ENCODE results near the gene HEPN1.
A peak's percentile ranks its signal among the peaks of the same experiment; 100 is the strongest.

The HEPN1 gene

DNA sequence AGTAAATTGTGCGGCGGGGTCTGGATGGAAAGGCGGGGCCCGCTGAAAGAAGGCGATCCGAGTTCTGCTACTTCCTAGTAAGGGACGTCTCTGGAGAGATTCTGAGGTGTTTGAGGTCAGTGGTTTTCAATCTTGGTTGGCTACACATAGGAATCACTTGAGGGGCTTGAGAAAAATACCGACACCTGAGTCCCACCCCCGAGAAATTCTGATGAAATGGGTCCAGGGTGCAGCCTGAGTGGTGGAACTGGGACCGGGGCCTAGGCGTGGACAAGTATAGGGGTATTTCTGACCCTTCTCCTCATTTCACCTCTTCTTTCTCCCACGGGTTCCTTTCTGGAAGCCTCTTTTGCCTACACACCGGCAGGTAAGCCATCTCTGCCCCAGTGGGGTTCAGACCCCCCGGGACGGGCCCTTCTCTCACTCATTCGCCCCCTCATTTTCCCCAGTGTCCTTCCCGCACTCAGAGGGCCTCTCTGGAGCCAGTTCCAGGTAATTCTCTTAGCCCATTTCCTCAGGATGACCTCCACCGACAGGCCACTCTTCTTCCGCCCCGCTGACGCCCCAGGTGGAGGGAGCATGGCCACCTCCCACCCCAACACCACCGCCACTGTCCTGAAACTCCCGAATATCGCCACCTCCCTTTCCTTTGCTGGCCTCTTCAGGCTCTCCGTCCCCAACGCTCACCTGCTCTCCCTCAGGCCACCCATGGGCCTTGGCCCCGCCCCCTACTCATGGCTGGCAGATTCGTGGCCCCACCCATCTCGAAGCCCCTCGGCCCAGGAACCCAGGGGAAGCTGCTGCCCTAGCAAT lies 42.0 kb upstream of the HEPN1 start:
- Histone ChIP-seq H3K27me3 (ENCODE audit: control insufficient read depth, insufficient read depth, low read length) (peaks cover 51% of the 10 kb centered on the region), H3K4me3 (ENCODE audit: low read depth, low read length) (peak overlapping the region; percentile 82), H3K27ac (ENCODE audit: low read depth, low read length) (no peak overlapping the region), H3K9ac (ENCODE audit: low read length) (no peak overlapping the region), H3K4me1 (ENCODE audit: control insufficient read depth, insufficient read depth, low read length) (peaks cover 10% of the 10 kb centered on the region), H3K36me3 (ENCODE audit: control insufficient read depth, insufficient read depth, low read length) (no peaks in the 10 kb centered on the region), H3K9me3 (ENCODE audit: control insufficient read depth, insufficient read depth, low read depth, low read length) (no peaks in the 10 kb centered on the region)

DNA sequence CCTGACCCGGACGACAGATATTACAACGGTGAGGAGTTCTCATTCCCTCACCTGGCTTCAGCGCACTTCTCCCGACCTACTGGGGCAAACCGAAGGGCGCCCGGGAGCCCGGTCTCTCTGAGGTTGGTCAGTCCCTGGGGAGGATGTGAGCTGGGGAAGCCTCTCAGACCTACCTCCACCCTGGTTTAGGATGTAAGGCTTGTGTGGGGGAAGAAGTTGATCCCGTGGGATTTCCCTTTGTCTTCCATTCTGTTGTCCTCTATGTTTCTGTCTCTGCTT lies 41.5 kb upstream of the HEPN1 start:
- Histone ChIP-seq H3K4me1 (ENCODE audit: control insufficient read depth, insufficient read depth, low read length) (peaks cover 10% of the 10 kb centered on the region), H3K27me3 (ENCODE audit: control insufficient read depth, insufficient read depth, low read length) (peaks cover 45% of the 10 kb centered on the region), H3K9ac (ENCODE audit: low read length) (no peak overlapping the region), H3K36me3 (ENCODE audit: control insufficient read depth, insufficient read depth, low read length) (no peaks in the 10 kb centered on the region), H3K4me3 (ENCODE audit: low read depth, low read length) (peak overlapping the region; percentile 82), H3K9me3 (ENCODE audit: control insufficient read depth, insufficient read depth, low read depth, low read length) (no peaks in the 10 kb centered on the region), H3K27ac (ENCODE audit: low read depth, low read length) (no peak overlapping the region)

DNA sequence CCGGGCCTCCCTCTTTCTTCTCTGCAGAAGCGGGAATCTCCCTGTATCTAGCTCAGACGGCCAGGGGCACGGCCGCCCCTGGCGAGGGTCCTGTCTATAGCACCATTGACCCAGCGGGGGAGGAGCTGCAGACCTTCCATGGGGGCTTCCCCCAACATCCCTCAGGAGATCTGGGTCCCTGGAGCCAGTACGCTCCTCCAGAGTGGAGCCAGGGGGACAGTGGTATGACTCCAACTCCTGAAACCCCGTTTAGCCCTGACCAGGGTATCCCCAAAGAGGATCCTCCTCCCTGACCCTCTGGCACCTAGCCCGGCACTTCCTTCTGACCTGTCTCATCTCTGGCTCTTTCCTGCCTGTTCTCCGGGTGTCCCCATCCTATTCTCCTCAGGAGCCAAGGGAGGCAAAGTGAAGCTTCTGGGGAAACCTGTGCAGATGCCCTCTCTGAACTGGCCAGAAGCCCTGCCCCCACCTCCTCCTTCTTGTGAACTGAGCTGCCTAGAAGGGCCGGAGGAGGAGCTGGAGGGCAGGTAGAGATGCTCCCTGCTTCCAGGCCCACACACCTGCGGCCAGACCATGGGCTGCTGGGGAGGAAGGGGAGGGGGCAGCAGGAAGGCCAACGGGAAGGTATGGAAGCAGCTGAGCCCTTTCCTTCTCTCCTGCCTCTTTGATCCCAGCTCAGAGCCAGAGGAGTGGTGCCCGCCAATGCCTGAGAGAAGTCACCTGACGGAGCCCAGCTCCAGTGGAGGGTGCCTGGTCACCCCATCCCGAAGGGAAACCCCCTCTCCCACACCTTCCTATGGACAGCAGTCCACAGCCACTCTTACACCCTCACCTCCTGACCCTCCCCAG lies 40.9 kb upstream of the HEPN1 start:
- no peak overlapping the region; the same call in 1 of the 2 replicates for H3K4me3 ChIP-seq (ENCODE audit: low read depth, low read length)
- H3K27ac ChIP-seq (ENCODE audit: low read depth, low read length), result no peak overlapping the region
- H3K36me3 ChIP-seq (ENCODE audit: control insufficient read depth, insufficient read depth, low read length), result no peaks in the 10 kb centered on the region
- H3K4me1 ChIP-seq (ENCODE audit: control insufficient read depth, insufficient read depth, low read length), result peaks cover 10% of the 10 kb centered on the region
- no peaks in the 10 kb centered on the region for H3K9me3 ChIP-seq (ENCODE audit: control insufficient read depth, insufficient read depth, low read depth, low read length)
- H3K9ac ChIP-seq (ENCODE audit: low read length), result no peak overlapping the region
- peaks cover 40% of the 10 kb centered on the region for H3K27me3 ChIP-seq (ENCODE audit: control insufficient read depth, insufficient read depth, low read length)

DNA sequence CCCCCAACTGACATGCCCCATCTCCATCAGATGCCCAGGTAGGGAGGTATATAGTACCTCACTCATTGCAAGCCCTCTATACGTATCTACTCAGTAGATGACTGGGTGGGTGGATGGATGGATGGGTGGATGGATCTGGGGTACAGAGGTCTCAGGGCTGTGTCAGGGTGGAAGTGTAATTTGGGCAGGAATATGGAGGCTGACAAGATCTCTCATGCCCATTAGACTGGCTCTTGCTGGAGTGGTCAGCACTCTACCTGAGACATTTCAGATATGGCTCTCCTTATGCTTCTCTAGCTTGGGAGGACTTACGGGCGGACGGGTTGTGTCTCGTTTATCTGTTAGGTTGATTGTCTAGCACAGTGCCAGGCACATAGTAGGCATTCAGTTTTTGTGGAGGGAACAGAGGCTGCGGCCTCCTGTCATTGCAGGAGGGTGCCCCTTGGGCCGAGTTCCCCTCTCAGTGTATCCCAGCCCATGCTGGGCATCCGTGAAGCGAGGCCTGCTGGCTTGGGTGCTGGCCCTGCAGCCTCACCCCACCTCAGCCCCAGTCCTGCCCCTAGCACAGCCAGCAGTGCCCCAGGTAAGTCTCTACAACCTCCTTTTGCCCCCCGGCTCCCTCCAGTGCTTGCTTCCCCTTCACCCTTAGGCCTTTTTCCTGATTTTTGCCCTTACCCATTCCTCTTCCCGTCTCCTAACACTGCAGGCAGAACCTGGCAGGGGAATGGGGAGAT lies 40.1 kb upstream of the HEPN1 start:
- Histone ChIP-seq H3K27me3 (ENCODE audit: control insufficient read depth, insufficient read depth, low read length) (peaks cover 32% of the 10 kb centered on the region), H3K36me3 (ENCODE audit: control insufficient read depth, insufficient read depth, low read length) (no peaks in the 10 kb centered on the region), H3K4me3 (ENCODE audit: low read depth, low read length) (no peak overlapping the region), H3K9me3 (ENCODE audit: control insufficient read depth, insufficient read depth, low read depth, low read length) (no peaks in the 10 kb centered on the region), H3K27ac (ENCODE audit: low read depth, low read length) (no peak overlapping the region), H3K9ac (ENCODE audit: low read length) (no peak overlapping the region), H3K4me1 (ENCODE audit: control insufficient read depth, insufficient read depth, low read length) (peaks cover 10% of the 10 kb centered on the region)

DNA sequence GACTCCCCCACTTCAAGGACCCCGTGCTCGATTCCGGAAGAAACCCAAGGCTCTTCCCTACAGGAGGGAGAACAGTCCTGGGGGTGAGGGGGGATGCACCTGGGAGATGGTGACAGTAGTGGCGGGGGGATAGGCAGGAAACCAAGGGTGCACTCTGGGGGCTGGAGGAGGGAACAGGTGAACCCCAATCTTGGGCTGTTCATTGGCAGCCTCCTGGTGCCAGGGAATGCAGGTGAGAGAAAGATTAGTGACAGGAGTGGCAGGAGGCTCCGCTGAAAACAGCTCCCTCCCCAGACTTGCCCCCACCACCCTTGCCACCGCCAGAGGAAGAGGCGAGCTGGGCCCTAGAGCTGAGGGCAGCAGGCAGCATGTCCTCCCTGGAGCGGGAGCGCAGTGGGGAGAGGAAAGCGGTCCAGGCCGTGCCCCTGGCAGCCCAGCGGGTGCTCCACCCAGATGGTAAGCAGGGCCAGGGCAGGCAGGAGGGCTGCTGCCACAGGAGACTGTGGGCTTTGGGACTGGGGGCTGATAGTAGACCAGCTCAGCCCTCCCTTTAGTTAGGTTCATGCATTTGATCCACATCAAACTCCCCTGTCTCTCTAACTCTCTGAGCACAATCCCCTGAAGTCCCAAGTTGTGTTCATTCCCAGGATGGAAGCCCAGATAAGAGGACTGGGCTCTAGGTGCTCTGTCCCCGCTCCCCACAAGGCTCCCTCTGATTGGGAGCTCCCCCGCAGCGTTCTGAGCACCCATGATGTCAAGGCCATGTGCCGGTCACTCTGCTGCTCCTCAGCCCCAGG lies 39.4 kb upstream of the HEPN1 start:
- peaks cover 24% of the 10 kb centered on the region for H3K27me3 ChIP-seq (ENCODE audit: control insufficient read depth, insufficient read depth, low read length)
- H3K27ac ChIP-seq (ENCODE audit: low read depth, low read length), result no peak overlapping the region
- H3K4me1 ChIP-seq (ENCODE audit: control insufficient read depth, insufficient read depth, low read length), result peaks cover 10% of the 10 kb centered on the region
- no peak overlapping the region for H3K4me3 ChIP-seq (ENCODE audit: low read depth, low read length)
- H3K9me3 ChIP-seq (ENCODE audit: control insufficient read depth, insufficient read depth, low read depth, low read length), result no peaks in the 10 kb centered on the region
- no peaks in the 10 kb centered on the region for H3K36me3 ChIP-seq (ENCODE audit: control insufficient read depth, insufficient read depth, low read length)
- H3K9ac ChIP-seq (ENCODE audit: low read length), result no peak overlapping the region

DNA sequence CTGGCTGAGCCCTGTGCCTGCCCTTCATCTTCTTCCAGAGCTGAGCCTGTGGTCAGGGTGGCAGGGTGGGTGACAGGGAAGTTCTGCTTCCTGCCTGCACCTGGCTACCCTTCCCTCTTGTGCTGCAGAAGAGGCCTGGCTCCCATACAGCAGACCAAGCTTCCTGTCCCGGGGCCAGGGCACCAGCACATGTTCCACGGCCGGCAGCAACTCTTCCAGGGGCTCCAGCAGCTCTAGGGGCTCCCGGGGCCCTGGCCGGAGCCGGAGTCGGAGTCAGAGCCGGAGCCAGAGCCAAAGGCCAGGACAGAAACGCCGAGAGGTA lies 38.8 kb upstream of the HEPN1 start:
- H3K4me3 ChIP-seq (ENCODE audit: low read depth, low read length), result no peak overlapping the region
- no peaks in the 10 kb centered on the region for H3K9me3 ChIP-seq (ENCODE audit: control insufficient read depth, insufficient read depth, low read depth, low read length)
- peaks cover 18% of the 10 kb centered on the region for H3K27me3 ChIP-seq (ENCODE audit: control insufficient read depth, insufficient read depth, low read length)
- no peak overlapping the region for H3K27ac ChIP-seq (ENCODE audit: low read depth, low read length)
- H3K9ac ChIP-seq (ENCODE audit: low read length), result no peak overlapping the region
- H3K36me3 ChIP-seq (ENCODE audit: control insufficient read depth, insufficient read depth, low read length), result no peaks in the 10 kb centered on the region
- H3K4me1 ChIP-seq (ENCODE audit: control insufficient read depth, insufficient read depth, low read length), result peaks cover 10% of the 10 kb centered on the region

DNA sequence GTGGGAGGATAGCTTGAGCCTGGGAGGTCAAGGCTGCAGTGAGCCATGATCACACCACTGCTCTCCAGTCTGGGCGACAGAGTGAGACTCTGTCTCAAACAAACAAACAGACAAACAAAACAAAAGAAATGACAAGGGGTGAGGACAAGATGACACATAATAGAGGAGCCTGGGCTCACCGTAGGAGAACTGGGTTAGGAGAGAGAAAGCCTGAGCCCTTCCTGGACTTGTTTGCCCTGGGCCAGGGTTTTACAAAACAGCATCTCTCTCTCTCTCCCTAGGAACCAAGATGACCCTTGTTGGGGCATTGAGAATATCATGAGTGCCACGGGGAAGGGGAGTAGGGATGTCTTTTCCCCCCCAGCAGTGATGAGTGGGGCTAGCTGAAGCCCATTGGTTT lies 38.1 kb upstream of the HEPN1 start:
- peaks cover 10% of the 10 kb centered on the region for H3K4me1 ChIP-seq (ENCODE audit: control insufficient read depth, insufficient read depth, low read length)
- H3K9ac ChIP-seq (ENCODE audit: low read length), result no peak overlapping the region
- peaks cover 11% of the 10 kb centered on the region for H3K27me3 ChIP-seq (ENCODE audit: control insufficient read depth, insufficient read depth, low read length)
- no peak overlapping the region for H3K4me3 ChIP-seq (ENCODE audit: low read depth, low read length)
- H3K9me3 ChIP-seq (ENCODE audit: control insufficient read depth, insufficient read depth, low read depth, low read length), result no peaks in the 10 kb centered on the region
- no peak overlapping the region for H3K27ac ChIP-seq (ENCODE audit: low read depth, low read length)
- no peaks in the 10 kb centered on the region for H3K36me3 ChIP-seq (ENCODE audit: control insufficient read depth, insufficient read depth, low read length)

DNA sequence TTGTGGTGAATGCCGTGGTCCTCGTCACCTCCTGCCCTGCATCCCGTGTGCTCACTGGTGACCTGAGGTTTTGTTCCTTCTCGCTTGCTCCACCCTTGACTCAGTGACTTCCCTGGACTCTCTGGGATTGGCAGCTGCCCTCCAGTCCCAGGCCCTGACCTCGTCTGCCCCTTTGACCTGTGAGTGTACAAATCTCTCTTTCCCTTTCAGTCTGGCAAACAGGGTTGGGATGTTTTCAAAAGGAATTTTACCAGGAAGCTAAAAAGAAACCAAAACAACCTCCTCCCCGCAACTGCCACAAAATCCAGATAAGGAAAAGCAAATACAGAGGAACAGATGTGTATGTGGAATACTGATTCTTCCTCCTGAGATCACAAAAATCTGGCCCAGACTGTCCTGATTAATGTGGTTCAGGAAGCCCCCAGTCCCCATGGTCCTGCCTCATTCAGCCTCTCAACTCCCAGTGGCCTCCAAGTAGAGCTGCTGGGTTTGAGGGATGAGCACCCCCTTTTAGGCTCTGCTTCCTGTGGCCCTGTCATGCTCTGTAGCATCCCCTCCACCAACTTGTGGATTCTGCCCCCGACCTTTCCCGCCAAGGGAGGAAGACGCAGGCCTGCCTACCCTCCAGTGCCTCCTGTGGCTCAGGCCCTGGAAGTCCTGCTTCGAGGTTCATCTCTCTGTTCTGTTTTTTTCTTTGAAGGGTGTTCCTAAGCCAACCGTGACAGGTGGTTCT lies 36.5 kb upstream of the HEPN1 start:
- H3K27me3 ChIP-seq (ENCODE audit: control insufficient read depth, insufficient read depth, low read length), result peaks cover 16% of the 10 kb centered on the region
- no peaks in the 10 kb centered on the region for H3K36me3 ChIP-seq (ENCODE audit: control insufficient read depth, insufficient read depth, low read length)
- no peak overlapping the region for H3K9ac ChIP-seq (ENCODE audit: low read length)
- H3K4me1 ChIP-seq (ENCODE audit: control insufficient read depth, insufficient read depth, low read length), result peaks cover 4% of the 10 kb centered on the region
- no peak overlapping the region for H3K27ac ChIP-seq (ENCODE audit: low read depth, low read length)
- no peaks in the 10 kb centered on the region for H3K9me3 ChIP-seq (ENCODE audit: control insufficient read depth, insufficient read depth, low read depth, low read length)
- H3K4me3 ChIP-seq (ENCODE audit: low read depth, low read length), result no peak overlapping the region

DNA sequence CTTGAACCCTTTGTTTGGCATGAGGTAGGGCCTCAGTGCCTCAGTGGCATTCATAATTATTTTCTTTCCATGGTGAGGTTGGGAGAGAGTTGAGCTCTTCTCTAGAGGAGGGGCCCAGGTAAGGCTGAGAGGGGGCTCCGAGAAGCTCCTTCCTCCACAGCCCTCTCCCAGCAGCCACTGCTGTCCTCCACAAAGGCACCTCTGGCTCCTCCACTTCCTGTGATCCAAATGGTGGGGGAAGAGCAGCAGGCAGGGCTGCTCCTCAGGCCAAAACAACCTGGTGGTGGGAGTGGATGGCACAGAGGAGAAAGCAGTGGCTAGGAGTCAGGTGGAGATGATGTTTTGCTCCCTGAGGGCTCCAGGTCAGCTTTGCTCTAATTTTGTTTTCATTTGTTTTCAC lies 34.7 kb upstream of the HEPN1 start:
- Histone ChIP-seq H3K27ac (ENCODE audit: low read depth, low read length) (no peak overlapping the region), H3K27me3 (ENCODE audit: control insufficient read depth, insufficient read depth, low read length) (peaks cover 23% of the 10 kb centered on the region), H3K9ac (ENCODE audit: low read length) (no peak overlapping the region), H3K9me3 (ENCODE audit: control insufficient read depth, insufficient read depth, low read depth, low read length) (no peaks in the 10 kb centered on the region), H3K4me3 (ENCODE audit: low read depth, low read length) (no peak overlapping the region), H3K4me1 (ENCODE audit: control insufficient read depth, insufficient read depth, low read length) (no peaks in the 10 kb centered on the region), H3K36me3 (ENCODE audit: control insufficient read depth, insufficient read depth, low read length) (no peaks in the 10 kb centered on the region)

DNA sequence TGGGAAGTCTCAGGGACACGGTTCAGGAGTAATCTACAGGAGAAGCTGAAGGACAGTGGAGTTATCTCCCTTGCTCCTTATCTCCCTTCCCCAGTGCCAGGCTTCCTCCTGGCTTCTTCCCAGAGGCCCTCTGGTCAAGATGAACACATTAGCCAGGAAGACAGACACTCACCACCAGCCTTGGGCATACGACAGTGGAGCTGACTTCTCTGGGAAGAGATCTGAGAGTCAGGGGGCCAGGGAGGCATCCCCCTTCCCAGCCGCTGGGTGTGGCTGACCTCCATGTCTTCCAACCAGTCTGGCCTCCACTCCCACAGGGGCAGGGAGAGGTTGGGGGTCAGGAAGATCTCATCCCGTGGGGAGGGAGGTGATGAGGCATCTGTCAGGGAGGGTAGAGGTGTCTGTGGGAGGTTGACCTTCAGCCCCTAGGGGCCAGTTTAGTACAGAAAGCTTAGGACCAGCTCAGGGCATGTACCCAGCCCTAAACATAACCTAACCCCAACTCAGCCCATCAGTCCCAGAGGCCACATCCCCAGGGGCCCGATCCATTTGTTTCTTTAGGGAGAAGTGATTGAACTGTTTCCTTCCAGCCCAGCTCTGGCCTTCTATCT lies 34.1 kb upstream of the HEPN1 start:
- no peaks in the 10 kb centered on the region for H3K36me3 ChIP-seq (ENCODE audit: control insufficient read depth, insufficient read depth, low read length)
- no peaks in the 10 kb centered on the region for H3K4me1 ChIP-seq (ENCODE audit: control insufficient read depth, insufficient read depth, low read length)
- H3K9me3 ChIP-seq (ENCODE audit: control insufficient read depth, insufficient read depth, low read depth, low read length), result no peaks in the 10 kb centered on the region
- H3K27ac ChIP-seq (ENCODE audit: low read depth, low read length), result no peak overlapping the region
- H3K4me3 ChIP-seq (ENCODE audit: low read depth, low read length), result no peak overlapping the region
- H3K27me3 ChIP-seq (ENCODE audit: control insufficient read depth, insufficient read depth, low read length), result peaks cover 28% of the 10 kb centered on the region
- no peak overlapping the region for H3K9ac ChIP-seq (ENCODE audit: low read length)

Data from HUES6 (cell line).